ENCODE measurements around the gene NKPD1. TPM values are rescaled to one million over a fixed set of nuclear protein-coding genes. Genes with fewer than 3 reads are reported as not detected.
A peak's percentile ranks its signal among the peaks of the same experiment; 100 is the strongest.

NKPD1 gene
- total RNA-seq, 2 donors from 2014 or later, result 0.08 to 0.15 TPM

- DNase-seq, result no peak
- ATAC-seq, result no peak
- intact Hi-C loops (cut with DNase I, micrococcal nuclease), result no loop called here
These were observed 1.4 kb downstream of the NKPD1 start for GRCh38 chr19:45159210-45159970.

GRCh38 chr19:45158503-45159209 is 2.1 kb downstream of the NKPD1 start:
- no peak for DNase-seq
- intact Hi-C loops (cut with DNase I, micrococcal nuclease), result no loop called here
- no peak for ATAC-seq

- DNase-seq (no peak), ATAC-seq (peak; percentile 69)
- intact Hi-C loops (cut with DNase I, micrococcal nuclease), result no loop called here
These were observed 4.0 kb downstream of the NKPD1 start for GRCh38 chr19:45156751-45157150.

GRCh38 chr19:45156011-45156630 is 4.7 kb downstream of the NKPD1 start:
- intact Hi-C loops (cut with DNase I, micrococcal nuclease), result no loop called here
- no peak for ATAC-seq

GRCh38 chr19:45154064-45154827 is 6.5 kb downstream of the NKPD1 start:
- ATAC-seq, result no peak
- DNase-seq, result no peak

More at GRCh38 chr19:45156011-45156630, 4.7 kb downstream of the NKPD1 start:
- DNase-seq, result no peak

GRCh38 chr19:45153339-45154063 is 7.3 kb downstream of the NKPD1 start:
- peak in 1 of 2 donors; percentile 41 for DNase-seq
- intact Hi-C loops (cut with DNase I, micrococcal nuclease), result no loop called here
- ATAC-seq, result peak; percentile 28

More at GRCh38 chr19:45154064-45154827, 6.5 kb downstream of the NKPD1 start:
- intact Hi-C loops (cut with DNase I, micrococcal nuclease), result no loop called here

- ATAC-seq, result peak; percentile 62
These were observed 8.1 kb downstream of the NKPD1 start for GRCh38 chr19:45152504-45153338.

GRCh38 chr19:45151821-45152503 is 8.8 kb downstream of the NKPD1 start:
- intact Hi-C loops (cut with DNase I, micrococcal nuclease), result no loop called here

More at GRCh38 chr19:45152504-45153338, 8.1 kb downstream of the NKPD1 start:
- peak; percentile 62 to 65 for DNase-seq
- intact Hi-C loops (cut with DNase I, micrococcal nuclease), result no loop called here

GRCh38 chr19:45151320-45151719 is 9.5 kb downstream of the NKPD1 start:
- intact Hi-C loops (cut with DNase I, micrococcal nuclease), result no loop called here
- DNase-seq (no peak), ATAC-seq (no peak)

More at GRCh38 chr19:45151821-45152503, 8.8 kb downstream of the NKPD1 start:
- DNase-seq (no peak), ATAC-seq (no peak)

GRCh38 chr19:45150751-45151281 is 10.0 kb downstream of the NKPD1 start:
- no peak for ATAC-seq
- intact Hi-C loops (cut with DNase I, micrococcal nuclease), result no loop called here

GRCh38 chr19:45150180-45150579 is 10.6 kb downstream of the NKPD1 start:
- DNase-seq, result no peak
- intact Hi-C loops (cut with DNase I, micrococcal nuclease), result no loop called here
- ATAC-seq, result no peak

More at GRCh38 chr19:45150751-45151281, 10.0 kb downstream of the NKPD1 start:
- DNase-seq, result no peak

GRCh38 chr19:45149129-45149528 is 11.7 kb downstream of the NKPD1 start:
- no peak for DNase-seq
- intact Hi-C loops (cut with DNase I, micrococcal nuclease), result no loop called here

GRCh38 chr19:45147835-45148676 is 12.7 kb downstream of the NKPD1 start:
- intact Hi-C loops (cut with DNase I, micrococcal nuclease), result no loop called here
- no peak for ATAC-seq
- DNase-seq, result no peak

More at GRCh38 chr19:45149129-45149528, 11.7 kb downstream of the NKPD1 start:
- no peak for ATAC-seq

- ATAC-seq, result no peak
- intact Hi-C loops (cut with DNase I, micrococcal nuclease), result no loop called here
These were observed 14.0 kb downstream of the NKPD1 start for GRCh38 chr19:45146741-45147205.

GRCh38 chr19:45146251-45146650 is 14.5 kb downstream of the NKPD1 start:
- no peak for DNase-seq
- no peak for ATAC-seq
- intact Hi-C loops (cut with DNase I, micrococcal nuclease), result no loop called here

More at GRCh38 chr19:45146741-45147205, 14.0 kb downstream of the NKPD1 start:
- no peak for DNase-seq
